Keratinocyte (primary cell): Measurements from ENCODE around the gene YTHDF1. TPM values are rescaled to one million over a fixed set of nuclear protein-coding genes. Genes with fewer than 3 reads are reported as not detected.

Experiments
- DNase-seq: peaks from one replicate; pipeline ENCODE4 v3.0.0-alpha.2; 2011; ENCODE audit warnings: low read depth, missing footprints, low spot score
- FAIRE-seq: peaks from 2 replicates; lab custom pipeline; 2011; peaks lifted over from hg19 to GRCh38; lab: Jason Lieb, UNC
- H2AFZ ChIP-seq: 2 replicates; pipeline ENCODE4 v1.6.0; 2012; ENCODE audit warnings: low read length, control low read depth, inconsistent platforms; ENCODE audit not compliant: control insufficient read depth
- H3K27ac ChIP-seq: 2 replicates; pipeline ENCODE4 v1.5.1; 2011; ENCODE audit warnings: low read length; ENCODE audit not compliant: control insufficient read depth, insufficient read depth
- H3K27me3 ChIP-seq: 3 replicates; pipeline ENCODE4 v1.6.0; 2011; ENCODE audit warnings: low read length; ENCODE audit not compliant: control insufficient read depth, insufficient read depth; ENCODE audit errors: extremely low read depth
- H3K36me3 ChIP-seq, 2 experiments: 2 replicates in 1 of 2; 3 replicates in 1 of 2; pipeline ENCODE4 v1.5.1; 2011; ENCODE audit warnings: low read length in 2 of 2, mild to moderate bottlenecking in 1 of 2; ENCODE audit not compliant: control insufficient read depth in 2 of 2, insufficient read depth in 2 of 2; ENCODE audit errors: extremely low read depth in 1 of 2
- H3K4me1 ChIP-seq: 3 replicates; pipeline ENCODE4 v1.5.1; 2011; ENCODE audit warnings: low read length; ENCODE audit not compliant: control insufficient read depth, insufficient read depth; ENCODE audit errors: extremely low read depth
- H3K4me2 ChIP-seq: 3 replicates; pipeline ENCODE4 v1.6.0; 2011; ENCODE audit warnings: low read depth, low read length; ENCODE audit not compliant: control insufficient read depth, insufficient read depth; ENCODE audit errors: extremely low read depth
- H3K4me3 ChIP-seq, 3 experiments: fragments of 200-600 bp in 1 of 3; sonication (generic) in 1 of 3; 2 replicates in 2 of 3; 3 replicates in 1 of 3; pipeline ENCODE4 v1.5.1; 2011 to 2016; ENCODE audit warnings: low read length in 3 of 3, mild to moderate bottlenecking in 3 of 3, control low read depth in 2 of 3, inconsistent platforms in 1 of 3, low read depth in 1 of 3, mixed read lengths in 1 of 3, mixed run types in 1 of 3, moderate library complexity in 1 of 3; ENCODE audit not compliant: control insufficient read depth in 2 of 3, insufficient read depth in 2 of 3; ENCODE audit errors: extremely low read depth in 1 of 3
- H3K79me2 ChIP-seq: 2 replicates; pipeline ENCODE4 v1.6.0; 2012; ENCODE audit warnings: low read length; ENCODE audit not compliant: control insufficient read depth, insufficient read depth
- H3K9ac ChIP-seq: 3 replicates; pipeline ENCODE4 v1.6.0; 2011; ENCODE audit warnings: low read length; ENCODE audit not compliant: control insufficient read depth, insufficient read depth; ENCODE audit errors: extremely low read depth
- H3K9me1 ChIP-seq: 3 replicates; pipeline ENCODE4 v1.6.0; 2011; ENCODE audit warnings: low read length; ENCODE audit not compliant: control insufficient read depth, insufficient read depth; ENCODE audit errors: extremely low read depth
- H3K9me3 ChIP-seq: 2 replicates; pipeline ENCODE4 v1.5.1; 2012; ENCODE audit warnings: low read depth, low read length; ENCODE audit not compliant: control insufficient read depth
- H4K20me1 ChIP-seq: 3 replicates; pipeline ENCODE4 v1.6.0; 2011; ENCODE audit warnings: low read length; ENCODE audit not compliant: control insufficient read depth, insufficient read depth; ENCODE audit errors: extremely low read depth
- EZH2 ChIP-seq: IDR thresholded peaks from one replicate; pipeline ENCODE4 v1.6.1; 2012; ENCODE audit warnings: inconsistent platforms, mild to moderate bottlenecking, low read length, moderate library complexity
- dilution Hi-C: fragments of 300-500 bp; cut with MboI; formaldehyde crosslinking; loops from one replicate; pipeline ENCODE4 v1.7.0; 2020; ENCODE audit warnings: low sequenced_read_pairs; ENCODE audit not compliant: extremely low pct_ligation_motif_present
- polyA plus RNA-seq, 5 experiments: library from polyadenylated mRNA; depleted of rRNA in 3 of 5; stranded (reverse) in 3 of 5; stranded (forward) in 1 of 5; unstranded in 1 of 5; fragments of >200 nt; gene quantifications; 1 replicate in 1 of 5; 2 replicates in 3 of 5; 3 replicates in 1 of 5; pipeline versions ENCODE4 v1.2.1 to v1.2.3, GENCODE V29; 2011 to 2012; ENCODE audit warnings: missing spikeins in 2 of 5, low read depth in 1 of 5, low replicate concordance in 1 of 5
- TF ChIP-seq, protein P1 (sequence below), 3 experiments: IDR thresholded peaks in 1 of 3; conservative IDR thresholded peaks in 1 of 3; optimal IDR thresholded peaks in 1 of 3; 2 replicates in 2 of 3; 3 replicates in 1 of 3; pipeline versions ENCODE3 to v1.5.1; 2011; ENCODE audit warnings: low read length in 3 of 3, mild to moderate bottlenecking in 3 of 3, moderate library complexity in 2 of 3, control low read depth in 1 of 3, inconsistent platforms in 1 of 3; ENCODE audit not compliant: insufficient read depth in 2 of 3; ENCODE audit errors: extremely low read depth in 1 of 3

YTHDF1 gene
- polyA plus RNA-seq, 1 donor (not counting 4 experiments of a cell fraction or from before 2014, with no cell fraction given) = 26.4 TPM

DNA sequence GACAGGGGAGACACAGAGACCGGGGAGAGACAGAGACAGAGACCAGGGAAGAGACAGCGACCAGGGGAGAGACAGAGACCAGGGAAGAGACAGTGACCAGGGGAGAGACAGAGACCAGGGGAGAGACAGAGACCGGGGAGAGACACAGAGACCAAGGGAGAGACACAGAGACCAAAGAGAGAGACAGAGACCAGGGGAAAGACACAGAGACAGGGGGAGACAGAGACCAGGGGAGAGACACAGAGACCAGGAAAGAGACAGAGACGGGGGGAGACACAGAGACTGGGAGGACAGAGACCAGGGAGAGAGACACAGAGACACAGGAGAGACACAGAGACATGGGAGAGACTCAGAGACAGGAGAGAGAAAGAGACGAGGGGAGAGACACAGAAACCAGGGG, 43.9 kb downstream of the YTHDF1 start:
- dilution Hi-C loops = no loop called here
- peaks cover 69% of the 10 kb centered on the region for H3K27me3 ChIP-seq

DNA sequence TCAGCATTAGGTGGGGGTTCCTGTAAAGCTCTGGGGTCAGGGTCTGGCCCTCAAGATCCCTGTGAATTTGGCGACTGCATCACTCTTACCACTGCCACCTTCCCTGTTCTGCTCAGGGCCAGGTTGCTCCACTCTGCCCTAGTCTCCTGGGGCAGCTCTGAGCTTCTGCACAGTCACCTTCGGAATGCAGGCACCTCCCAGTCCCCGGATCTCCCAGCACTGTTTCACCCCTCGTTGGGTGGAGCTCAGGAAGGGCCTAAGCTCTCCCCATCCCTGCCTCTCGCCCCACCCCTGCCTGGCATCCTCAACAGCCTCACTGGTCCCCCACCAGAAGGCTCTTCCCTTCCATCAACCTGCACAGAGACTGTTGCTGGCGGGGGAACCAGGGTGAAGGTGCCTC, 46.2 kb downstream of the YTHDF1 start:
- Histone ChIP-seq H3K27me3 (peaks cover 45% of the 10 kb centered on the region), H2AFZ (no peak overlapping the region)
- no peak for FAIRE-seq

More for the DNA sequence above, 43.9 kb downstream of the YTHDF1 start:
- no peak for DNase-seq
- Histone ChIP-seq H3K9ac (no peak overlapping the region), H2AFZ (no peak overlapping the region), H3K4me3 (no peak overlapping the region), H3K9me1 (no peaks in the 10 kb centered on the region), H3K27ac (no peak overlapping the region), H3K79me2 (no peaks in the 10 kb centered on the region), H3K4me2 (no peak overlapping the region), H3K36me3 (no peaks in the 10 kb centered on the region), H3K9me3 (no peaks in the 10 kb centered on the region), H3K4me1 (no peaks in the 10 kb centered on the region), H4K20me1 (peaks cover 12% of the 10 kb centered on the region)
- FAIRE-seq = no peak
- TF ChIP-seq, protein P1, sequence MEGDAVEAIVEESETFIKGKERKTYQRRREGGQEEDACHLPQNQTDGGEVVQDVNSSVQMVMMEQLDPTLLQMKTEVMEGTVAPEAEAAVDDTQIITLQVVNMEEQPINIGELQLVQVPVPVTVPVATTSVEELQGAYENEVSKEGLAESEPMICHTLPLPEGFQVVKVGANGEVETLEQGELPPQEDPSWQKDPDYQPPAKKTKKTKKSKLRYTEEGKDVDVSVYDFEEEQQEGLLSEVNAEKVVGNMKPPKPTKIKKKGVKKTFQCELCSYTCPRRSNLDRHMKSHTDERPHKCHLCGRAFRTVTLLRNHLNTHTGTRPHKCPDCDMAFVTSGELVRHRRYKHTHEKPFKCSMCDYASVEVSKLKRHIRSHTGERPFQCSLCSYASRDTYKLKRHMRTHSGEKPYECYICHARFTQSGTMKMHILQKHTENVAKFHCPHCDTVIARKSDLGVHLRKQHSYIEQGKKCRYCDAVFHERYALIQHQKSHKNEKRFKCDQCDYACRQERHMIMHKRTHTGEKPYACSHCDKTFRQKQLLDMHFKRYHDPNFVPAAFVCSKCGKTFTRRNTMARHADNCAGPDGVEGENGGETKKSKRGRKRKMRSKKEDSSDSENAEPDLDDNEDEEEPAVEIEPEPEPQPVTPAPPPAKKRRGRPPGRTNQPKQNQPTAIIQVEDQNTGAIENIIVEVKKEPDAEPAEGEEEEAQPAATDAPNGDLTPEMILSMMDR (optimal IDR thresholded peaks at IDR 0.05 in 1 of 3, IDR thresholded peaks at IDR 0.05 in 1 of 3, conservative IDR thresholded peaks at IDR 0.05 in 1 of 3; ENCODE audit: extremely low read depth in 1 of 3, insufficient read depth in 2 of 3, low read length in 3 of 3) = no peak
- no peak for TF ChIP-seq EZH2

More for the DNA sequence above, 46.2 kb downstream of the YTHDF1 start:
- Histone ChIP-seq H3K4me2 (no peak overlapping the region), H3K36me3 (no peaks in the 10 kb centered on the region), H3K27ac (no peak overlapping the region), H4K20me1 (peaks cover 6% of the 10 kb centered on the region), H3K4me3 (no peak overlapping the region), H3K4me1 (no peaks in the 10 kb centered on the region), H3K79me2 (no peaks in the 10 kb centered on the region), H3K9ac (no peak overlapping the region), H3K9me1 (no peaks in the 10 kb centered on the region), H3K9me3 (no peaks in the 10 kb centered on the region)
- dilution Hi-C loops = no loop called here
- no peak for TF ChIP-seq EZH2
- TF ChIP-seq, protein P1 (optimal IDR thresholded peaks at IDR 0.05 in 1 of 3, IDR thresholded peaks at IDR 0.05 in 1 of 3, conservative IDR thresholded peaks at IDR 0.05 in 1 of 3; ENCODE audit: extremely low read depth in 1 of 3, insufficient read depth in 2 of 3, low read length in 3 of 3) = no peak
- no peak for DNase-seq
